ENCODE data around the gene C12orf57.

The C12orf57 gene

DNA sequence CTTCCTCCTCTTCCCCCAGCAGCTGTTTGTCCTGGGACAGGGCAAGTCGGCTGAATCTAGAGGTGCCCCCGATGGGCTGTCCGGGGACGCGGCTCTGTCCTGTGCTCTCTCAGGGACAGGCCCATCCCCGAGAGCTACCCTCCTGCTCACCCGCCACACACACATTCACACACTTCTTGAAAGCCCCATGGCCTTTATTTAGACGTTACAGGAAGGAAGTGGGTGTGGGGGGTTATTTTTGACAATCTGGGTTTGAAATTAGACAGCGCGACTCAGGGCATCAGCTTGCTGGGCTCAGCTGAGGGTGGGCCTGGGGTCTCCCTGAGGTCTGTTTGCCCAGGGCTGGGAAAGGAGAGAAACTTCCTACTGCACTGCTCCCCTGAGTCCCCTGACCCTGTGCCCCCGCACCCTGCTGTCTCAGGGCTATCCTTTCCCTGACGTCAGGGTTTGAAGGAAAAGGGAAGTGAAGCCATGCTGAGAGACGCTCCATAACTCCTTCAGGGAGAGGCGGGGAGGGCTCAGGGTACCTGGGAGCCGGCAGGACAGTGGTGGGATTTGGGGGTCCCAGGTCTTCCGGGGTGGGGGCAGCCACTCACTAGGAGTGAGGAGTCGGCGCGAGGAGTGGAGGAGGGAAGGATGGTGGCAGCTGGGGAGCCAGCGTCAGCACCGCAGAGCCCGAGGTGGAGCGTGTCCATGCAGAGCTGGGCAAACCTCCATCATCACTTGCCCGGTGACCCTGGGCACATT lies 15.4 kb downstream of the C12orf57 start:
- Histone ChIP-seq H3K36me3 (replicated peaks; ENCODE audit: insufficient read depth, low read length) (no peaks in the 10 kb centered on the region; the same call in 1 of the 2 replicates), H3F3A (ENCODE audit: insufficient read depth, low read length) (peaks cover 45% of the 10 kb centered on the region), H3K4me2 (ENCODE audit: low read depth, low read length) (peak overlapping the region; percentile 94), H3K9ac (ENCODE audit: low read length) (peak overlapping the region; percentile 78), H3K4me1 (ENCODE audit: low read length) (peaks cover 77% of the 10 kb centered on the region), H2AFZ (ENCODE audit: low read length) (no peak overlapping the region), H3K79me2 (ENCODE audit: low read length) (peaks cover 65% of the 10 kb centered on the region), H3K9me3 (replicated peaks; ENCODE audit: insufficient read depth, low read length) (no peaks in the 10 kb centered on the region), H3K4me3 (ENCODE audit: low read length) (peak overlapping the region; percentile 56), H3K27ac (ENCODE audit: low read length) (peak overlapping the region; percentile 94), H4K20me1 (ENCODE audit: insufficient read depth, low read length) (no peaks in the 10 kb centered on the region), H3K27me3 (replicated peaks; ENCODE audit: insufficient read depth, low read length) (no peaks in the 10 kb centered on the region), H3K9me2 (replicated peaks; ENCODE audit: insufficient read depth, low read length) (no peaks in the 10 kb centered on the region)
- TF ChIP-seq EZH2 (optimal IDR thresholded peaks at IDR 0.05; ENCODE audit: low read depth, low read length), result no peak
- TF ChIP-seq, protein P1, sequence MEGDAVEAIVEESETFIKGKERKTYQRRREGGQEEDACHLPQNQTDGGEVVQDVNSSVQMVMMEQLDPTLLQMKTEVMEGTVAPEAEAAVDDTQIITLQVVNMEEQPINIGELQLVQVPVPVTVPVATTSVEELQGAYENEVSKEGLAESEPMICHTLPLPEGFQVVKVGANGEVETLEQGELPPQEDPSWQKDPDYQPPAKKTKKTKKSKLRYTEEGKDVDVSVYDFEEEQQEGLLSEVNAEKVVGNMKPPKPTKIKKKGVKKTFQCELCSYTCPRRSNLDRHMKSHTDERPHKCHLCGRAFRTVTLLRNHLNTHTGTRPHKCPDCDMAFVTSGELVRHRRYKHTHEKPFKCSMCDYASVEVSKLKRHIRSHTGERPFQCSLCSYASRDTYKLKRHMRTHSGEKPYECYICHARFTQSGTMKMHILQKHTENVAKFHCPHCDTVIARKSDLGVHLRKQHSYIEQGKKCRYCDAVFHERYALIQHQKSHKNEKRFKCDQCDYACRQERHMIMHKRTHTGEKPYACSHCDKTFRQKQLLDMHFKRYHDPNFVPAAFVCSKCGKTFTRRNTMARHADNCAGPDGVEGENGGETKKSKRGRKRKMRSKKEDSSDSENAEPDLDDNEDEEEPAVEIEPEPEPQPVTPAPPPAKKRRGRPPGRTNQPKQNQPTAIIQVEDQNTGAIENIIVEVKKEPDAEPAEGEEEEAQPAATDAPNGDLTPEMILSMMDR (IDR thresholded peaks at IDR 0.05; ENCODE audit: low read length), result no peak
- TF ChIP-seq EZH2phosphoT487 (IDR thresholded peaks at IDR 0.05; ENCODE audit: low read length), result no peak
- peak; percentile 89 for DNase-seq

DNA sequence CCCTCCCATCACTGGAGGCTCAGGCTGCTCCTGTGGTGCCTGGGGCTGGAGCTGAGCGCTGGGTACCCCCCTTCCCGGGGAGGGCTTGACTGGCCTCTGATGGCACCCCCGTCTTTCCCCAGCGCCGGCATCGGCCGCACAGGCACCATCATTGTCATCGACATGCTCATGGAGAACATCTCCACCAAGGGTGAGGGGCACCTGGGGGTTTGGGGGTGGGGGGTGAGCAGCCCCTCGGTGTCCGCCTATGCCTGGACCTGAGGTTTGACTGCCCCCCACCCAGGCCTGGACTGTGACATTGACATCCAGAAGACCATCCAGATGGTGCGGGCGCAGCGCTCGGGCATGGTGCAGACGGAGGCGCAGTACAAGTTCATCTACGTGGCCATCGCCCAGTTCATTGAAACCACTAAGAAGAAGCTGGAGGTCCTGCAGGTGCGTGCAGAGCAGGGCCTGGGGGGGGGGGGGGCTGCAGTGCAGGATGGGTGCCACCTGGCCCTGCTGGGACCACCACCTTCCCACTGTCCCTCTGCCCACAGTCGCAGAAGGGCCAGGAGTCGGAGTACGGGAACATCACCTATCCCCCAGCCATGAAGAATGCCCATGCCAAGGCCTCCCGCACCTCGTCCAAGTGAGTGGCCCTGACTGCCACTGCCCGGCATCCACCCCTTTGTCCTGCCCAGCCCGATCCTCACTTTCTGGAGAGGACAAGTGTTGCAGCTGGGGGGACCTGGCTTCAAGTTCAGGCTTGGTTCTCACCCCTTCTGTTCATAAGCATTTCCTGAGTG lies 16.2 kb downstream of the C12orf57 start:
- H3K4me2 ChIP-seq (ENCODE audit: low read depth, low read length), result peak overlapping the region; percentile 94
- no peak for DNase-seq
- H3K36me3 ChIP-seq (replicated peaks; ENCODE audit: insufficient read depth, low read length), result no peaks in the 10 kb centered on the region; the same call in 1 of the 2 replicates
- peak overlapping the region; percentile 78 for H3K9ac ChIP-seq (ENCODE audit: low read length)
- peak overlapping the region; percentile 56 for H3K4me3 ChIP-seq (ENCODE audit: low read length)
- H3K4me1 ChIP-seq (ENCODE audit: low read length), result peaks cover 77% of the 10 kb centered on the region
- no peaks in the 10 kb centered on the region for H3K9me2 ChIP-seq (replicated peaks; ENCODE audit: insufficient read depth, low read length)
- H3F3A ChIP-seq (ENCODE audit: insufficient read depth, low read length), result peaks cover 50% of the 10 kb centered on the region
- H2AFZ ChIP-seq (ENCODE audit: low read length), result no peak overlapping the region
- peak overlapping the region; percentile 94 for H3K27ac ChIP-seq (ENCODE audit: low read length)
- peaks cover 58% of the 10 kb centered on the region for H3K79me2 ChIP-seq (ENCODE audit: low read length)
- H3K27me3 ChIP-seq (replicated peaks; ENCODE audit: insufficient read depth, low read length), result no peaks in the 10 kb centered on the region
- TF ChIP-seq, protein P1 (IDR thresholded peaks at IDR 0.05; ENCODE audit: low read length), result no peak
- TF ChIP-seq EZH2 (optimal IDR thresholded peaks at IDR 0.05; ENCODE audit: low read depth, low read length), result no peak
- no peak for TF ChIP-seq EZH2phosphoT487 (IDR thresholded peaks at IDR 0.05; ENCODE audit: low read length)
- no peaks in the 10 kb centered on the region for H4K20me1 ChIP-seq (ENCODE audit: insufficient read depth, low read length)
- no peaks in the 10 kb centered on the region for H3K9me3 ChIP-seq (replicated peaks; ENCODE audit: insufficient read depth, low read length)

DNA sequence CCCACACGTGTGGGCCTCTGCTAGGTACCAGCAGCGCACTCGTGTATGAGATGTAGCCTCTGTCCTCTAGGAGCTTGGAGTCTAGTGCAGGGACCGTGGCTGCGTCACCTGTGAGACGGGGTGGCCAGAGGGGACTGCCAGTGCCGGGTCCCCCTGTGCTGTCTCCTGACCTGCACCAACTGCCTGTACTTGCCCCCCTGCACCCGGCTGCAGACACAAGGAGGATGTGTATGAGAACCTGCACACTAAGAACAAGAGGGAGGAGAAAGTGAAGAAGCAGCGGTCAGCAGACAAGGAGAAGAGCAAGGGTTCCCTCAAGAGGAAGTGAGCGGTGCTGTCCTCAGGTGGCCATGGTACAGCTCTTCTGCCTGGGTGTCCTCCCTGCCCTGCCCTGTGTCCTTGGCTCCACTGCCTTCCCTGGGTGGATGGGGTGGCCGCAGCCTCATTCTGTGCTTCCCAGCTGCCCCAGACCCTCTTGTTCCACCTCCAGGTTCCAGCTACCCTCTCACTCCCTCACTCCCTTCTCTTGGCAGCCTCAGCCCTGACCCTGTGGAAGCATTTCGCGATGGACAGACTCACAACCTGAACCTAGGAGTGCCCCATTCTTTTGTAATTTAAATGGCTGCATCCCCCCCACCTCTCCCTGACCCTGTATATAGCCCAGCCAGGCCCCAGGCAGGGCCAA lies 16.9 kb downstream of the C12orf57 start:
- peak; percentile 78 for DNase-seq
- peaks cover 76% of the 10 kb centered on the region for H3K4me1 ChIP-seq (ENCODE audit: low read length)

More for the DNA sequence above, 16.9 kb downstream of the C12orf57 start:
- Histone ChIP-seq H3K9me2 (replicated peaks; ENCODE audit: insufficient read depth, low read length) (no peaks in the 10 kb centered on the region), H3F3A (ENCODE audit: insufficient read depth, low read length) (peaks cover 58% of the 10 kb centered on the region), H2AFZ (ENCODE audit: low read length) (no peak overlapping the region), H3K4me3 (ENCODE audit: low read length) (peak overlapping the region; percentile 56), H3K27me3 (replicated peaks; ENCODE audit: insufficient read depth, low read length) (no peaks in the 10 kb centered on the region), H3K27ac (ENCODE audit: low read length) (peak overlapping the region; percentile 94), H3K79me2 (ENCODE audit: low read length) (peaks cover 50% of the 10 kb centered on the region), H3K9ac (ENCODE audit: low read length) (peak overlapping the region; percentile 78), H3K4me2 (ENCODE audit: low read depth, low read length) (peak overlapping the region; percentile 94), H3K9me3 (replicated peaks; ENCODE audit: insufficient read depth, low read length) (no peaks in the 10 kb centered on the region), H4K20me1 (ENCODE audit: insufficient read depth, low read length) (no peaks in the 10 kb centered on the region), H3K36me3 (replicated peaks; ENCODE audit: insufficient read depth, low read length) (no peaks in the 10 kb centered on the region; the same call in 1 of the 2 replicates)
- no peak for TF ChIP-seq EZH2phosphoT487 (IDR thresholded peaks at IDR 0.05; ENCODE audit: low read length)
- TF ChIP-seq EZH2 (optimal IDR thresholded peaks at IDR 0.05; ENCODE audit: low read depth, low read length), result no peak
- TF ChIP-seq, protein P1 (IDR thresholded peaks at IDR 0.05; ENCODE audit: low read length), result peak; percentile 58
